ENCODE results near the gene GTF2F1.
"Not testable (repeated sequence)": the region's sequence is repeated elsewhere in the genome, so short reads cannot be mapped to it uniquely, and the experiment has no call there.

The GTF2F1 gene

GRCh38 chr19:6384381-6384780, 8.6 kb downstream of the GTF2F1 start:
- no peak for FAIRE-seq

DNA sequence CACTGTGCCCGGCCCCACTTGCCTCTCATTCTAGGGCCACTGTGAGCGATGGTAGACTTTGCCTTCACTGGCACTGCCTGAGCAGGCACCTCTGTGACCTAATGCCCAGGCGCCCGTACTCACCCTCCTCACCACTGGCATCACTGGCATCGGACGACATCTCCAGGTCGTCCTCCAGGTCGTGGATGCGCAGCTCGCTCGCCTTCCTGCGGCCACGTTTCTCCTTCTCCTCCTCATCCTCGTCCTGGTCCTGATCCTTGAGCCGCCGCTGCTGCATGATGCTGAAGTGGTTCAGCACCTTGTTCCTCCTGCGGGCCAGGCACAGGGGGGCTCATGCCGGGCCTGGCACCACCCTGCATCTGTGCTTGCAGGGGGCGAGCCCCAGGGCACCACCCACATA, 9.8 kb downstream of the GTF2F1 start:
- FAIRE-seq = no peak

GRCh38 chr19:6381030-6381750, 11.8 kb downstream of the GTF2F1 start:
- no peak for FAIRE-seq

DNA sequence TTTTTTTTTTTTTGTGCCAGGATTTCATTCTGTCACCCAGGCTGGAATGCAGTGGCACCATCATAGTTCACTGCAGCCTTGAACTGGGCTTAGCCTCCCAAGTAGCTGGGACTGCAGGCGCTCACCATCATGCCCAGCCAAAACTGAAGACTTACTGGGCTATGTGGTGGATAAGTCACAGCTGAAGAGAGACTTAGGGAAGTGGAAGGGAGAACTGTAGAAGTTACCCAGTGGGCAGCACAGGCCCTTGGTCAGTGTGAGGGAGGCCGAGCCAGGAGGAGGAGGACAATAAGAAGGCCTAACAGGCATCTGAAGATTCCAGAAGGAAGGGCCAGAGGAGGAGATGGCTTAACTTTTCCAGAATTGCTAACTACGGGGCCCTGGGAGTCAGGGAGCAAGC, 13.2 kb downstream of the GTF2F1 start:
- no peak for FAIRE-seq

- FAIRE-seq = no peak
These were observed 14.5 kb downstream of the GTF2F1 start for GRCh38 chr19:6378486-6378885.

DNA sequence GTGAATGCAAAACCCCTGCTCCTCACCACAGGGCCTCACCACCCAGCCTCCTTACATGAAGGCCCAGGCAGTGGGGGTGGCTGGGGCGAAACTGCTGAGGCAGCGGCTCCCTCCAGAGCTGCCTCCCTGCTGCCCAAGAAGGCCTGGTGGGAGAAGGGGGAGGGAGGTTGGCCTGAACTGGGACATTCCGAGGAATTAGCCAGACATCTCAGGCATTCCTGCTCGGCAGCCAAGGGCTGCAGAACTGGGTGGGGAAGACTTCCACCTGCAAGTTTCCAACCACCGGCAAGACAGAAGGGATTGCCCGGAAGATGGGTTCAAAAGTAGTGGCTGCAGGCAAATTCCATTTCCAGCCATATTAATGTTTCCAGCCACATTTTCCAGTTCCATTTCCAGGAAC, 14.9 kb downstream of the GTF2F1 start:
- no peak for FAIRE-seq

DNA sequence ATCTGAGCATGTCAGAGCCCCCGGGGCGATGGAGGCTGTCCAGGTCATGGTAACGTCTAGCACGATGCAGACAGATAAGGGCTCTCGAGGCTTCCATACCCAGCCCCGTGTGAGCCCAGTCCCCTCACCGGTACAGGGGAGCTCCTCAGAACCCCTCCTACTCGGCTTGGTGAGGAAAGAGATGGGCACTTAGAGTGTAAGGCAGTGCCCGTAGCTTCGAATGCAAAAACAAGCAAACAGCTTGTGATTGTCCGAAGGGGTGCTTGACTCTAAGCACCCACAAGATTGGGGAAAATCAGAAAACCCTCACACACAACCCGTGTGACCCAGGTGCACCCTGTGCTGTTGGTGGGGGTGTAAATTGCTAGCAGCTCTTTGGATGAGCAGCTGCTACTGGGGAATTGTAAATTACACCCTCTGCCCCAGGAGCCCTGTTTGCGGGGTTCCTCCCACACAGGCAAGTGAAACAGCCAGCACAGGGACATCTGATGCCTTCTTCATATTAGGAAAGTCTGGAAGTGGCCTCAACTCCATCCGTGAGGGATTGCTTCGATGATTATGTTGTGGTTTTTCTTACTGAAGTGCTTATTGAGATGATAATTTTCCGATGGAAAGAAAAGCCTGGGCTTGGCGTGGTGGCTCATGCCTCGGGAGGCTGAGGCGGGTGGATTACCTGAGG, 16.3 kb downstream of the GTF2F1 start:
- FAIRE-seq = no peak

GRCh38 chr19:6375411-6376010, 17.5 kb downstream of the GTF2F1 start, which contains the start of gene PSPN:
Gene PSPN, minus strand, starts transcription at chr19:6375933. Its CDS starts 84 bp downstream, at chr19:6375849.
- FAIRE-seq = no peak

GRCh38 chr19:6374711-6375410, 18.1 kb downstream of the GTF2F1 start:
- no peak for FAIRE-seq

- no peak for FAIRE-seq
These were observed 18.7 kb downstream of the GTF2F1 start for GRCh38 chr19:6374161-6374709.

GRCh38 chr19:6373813-6374108, 19.2 kb downstream of the GTF2F1 start:
- no peak for FAIRE-seq

DNA sequence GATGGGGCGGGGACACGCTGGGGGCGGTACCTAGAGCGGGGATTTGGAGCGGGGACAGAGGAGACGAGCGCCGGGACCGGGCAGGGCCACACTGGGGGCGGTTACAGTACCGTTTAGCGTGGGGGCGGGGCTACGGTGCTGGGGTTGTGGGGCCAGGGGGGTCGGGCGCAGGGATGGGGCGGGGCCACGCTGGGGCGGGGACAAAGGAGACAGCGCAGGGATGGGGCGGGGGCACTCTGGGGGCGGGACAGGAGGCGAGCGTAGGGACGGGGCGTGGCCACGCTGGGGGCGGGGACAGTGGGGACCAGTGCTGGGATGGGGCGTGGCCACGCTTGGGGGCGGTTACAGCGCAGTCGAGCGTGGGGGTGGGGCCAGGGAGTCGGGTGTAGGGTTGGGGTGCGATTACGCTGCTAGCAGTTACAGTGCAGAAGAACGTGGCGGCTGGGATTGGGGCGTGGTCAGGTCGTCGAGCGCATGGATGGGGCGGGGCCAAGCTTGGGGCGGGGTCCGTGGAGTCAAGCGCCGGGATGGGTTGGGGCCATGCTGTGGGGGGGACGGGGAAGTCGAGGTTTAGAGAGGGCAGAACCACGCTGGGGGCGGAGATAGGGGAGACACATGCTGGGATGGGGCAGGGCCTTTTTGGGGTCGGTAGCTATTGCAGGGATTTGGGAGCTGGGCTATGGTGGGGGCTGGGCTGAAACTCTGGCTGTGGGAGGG, 19.7 kb downstream of the GTF2F1 start:
- FAIRE-seq = peak; percentile 66

DNA sequence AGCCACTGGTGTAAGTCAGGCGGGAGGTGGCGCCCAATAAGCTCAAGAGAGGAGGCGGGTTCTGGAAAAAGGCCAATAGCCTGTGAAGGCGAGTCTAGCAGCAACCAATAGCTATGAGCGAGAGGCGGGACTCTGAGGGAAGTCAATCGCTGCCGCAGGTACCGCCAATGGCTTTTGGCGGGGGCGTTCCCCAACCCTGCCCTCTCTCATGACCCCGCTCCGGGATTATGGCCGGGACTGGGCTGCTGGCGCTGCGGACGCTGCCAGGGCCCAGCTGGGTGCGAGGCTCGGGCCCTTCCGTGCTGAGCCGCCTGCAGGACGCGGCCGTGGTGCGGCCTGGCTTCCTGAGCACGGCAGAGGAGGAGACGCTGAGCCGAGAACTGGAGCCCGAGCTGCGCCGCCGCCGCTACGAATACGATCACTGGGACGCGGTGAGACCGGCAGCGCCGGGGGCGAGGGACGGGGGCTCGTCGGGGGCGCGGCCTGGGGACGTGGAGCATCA, 20.3 kb downstream of the GTF2F1 start, which contains the start of gene ALKBH7:
ALKBH7 (plus strand) TSS at position 201 of the 502 bp plus-strand sequence; CDS start at position 228, 27 bp downstream.
- peak; percentile 97 for FAIRE-seq

GRCh38 chr19:6364353-6364752, 28.6 kb downstream of the GTF2F1 start:
- no peak for FAIRE-seq

GRCh38 chr19:6362351-6362801, 30.6 kb downstream of the GTF2F1 start:
- no peak for FAIRE-seq

DNA sequence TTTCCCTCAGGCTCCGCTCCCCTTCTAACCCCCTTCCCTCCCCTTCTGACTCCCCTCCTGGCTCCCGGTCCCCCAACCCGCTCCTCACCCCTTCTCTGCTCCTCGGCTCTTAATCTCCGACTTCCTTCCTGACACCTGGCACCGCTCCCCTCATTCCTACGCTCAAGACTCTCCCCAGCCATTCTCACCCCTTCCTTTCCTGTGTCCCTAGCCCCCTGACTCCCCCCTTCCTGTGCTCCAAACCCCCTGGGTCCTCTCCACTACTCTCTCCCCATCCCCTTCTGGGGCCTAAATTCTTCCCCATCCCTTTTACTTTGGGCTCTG, 31.0 kb downstream of the GTF2F1 start:
- no peak for FAIRE-seq

- not testable (repeated sequence) for FAIRE-seq
These were observed 32.1 kb downstream of the GTF2F1 start for GRCh38 chr19:6360857-6361216.

DNA sequence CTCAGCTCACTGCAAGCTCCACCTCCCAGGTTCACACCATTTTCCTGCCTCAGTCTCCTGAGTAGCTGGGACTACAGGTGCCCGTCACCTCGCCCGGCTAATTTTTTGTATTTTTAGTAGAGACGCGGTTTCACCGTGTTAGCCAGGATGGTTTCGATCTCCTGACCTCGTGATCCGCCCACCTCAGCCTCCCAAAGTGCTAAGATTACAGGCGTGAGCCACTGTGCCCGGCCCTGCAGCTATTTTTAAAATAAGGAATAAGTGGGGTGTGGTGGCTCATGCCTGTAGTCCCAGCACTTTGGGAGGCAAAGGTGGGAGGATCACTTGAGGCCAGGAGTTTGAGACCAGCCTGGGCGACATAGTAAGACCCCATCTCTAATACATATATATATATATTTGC, 32.5 kb downstream of the GTF2F1 start:
- FAIRE-seq = not testable (repeated sequence)

DNA sequence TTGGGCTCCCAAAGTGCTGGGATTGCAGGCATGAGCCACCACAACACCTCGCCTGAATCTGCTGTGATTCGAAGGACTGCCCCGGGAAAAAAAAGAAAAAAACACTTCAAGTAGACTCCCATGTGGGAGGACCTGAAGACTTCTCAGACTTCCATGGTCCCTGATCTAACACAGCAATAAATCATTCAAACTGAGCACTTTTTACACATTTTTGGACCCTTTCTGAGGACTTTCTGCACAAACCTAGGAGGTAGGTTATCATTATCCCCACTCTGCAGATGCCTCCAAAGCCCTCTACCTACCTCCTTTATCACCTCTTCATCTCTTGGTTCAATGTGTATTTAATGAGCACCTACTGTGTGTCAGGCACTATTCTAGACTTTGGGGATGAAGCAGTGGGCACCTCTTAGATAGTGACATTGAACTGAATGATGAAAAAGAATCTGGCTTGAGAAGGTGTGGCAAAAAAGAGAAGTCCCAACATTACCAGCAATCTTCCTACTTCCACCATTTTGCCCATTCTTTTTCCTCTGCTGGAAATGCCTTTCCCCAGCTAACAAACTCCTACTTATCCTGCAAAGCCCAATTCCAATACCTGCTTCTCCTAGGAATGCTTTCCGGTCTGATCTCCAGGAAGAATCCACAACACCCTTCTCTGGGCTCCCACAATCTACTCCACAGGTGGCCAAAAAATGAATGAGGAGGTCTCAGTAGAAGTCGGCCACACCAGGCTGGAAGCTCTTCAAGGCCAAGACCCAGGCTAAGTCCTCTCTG, 33.2 kb downstream of the GTF2F1 start:
- FAIRE-seq = no peak

- no peak for FAIRE-seq
These were observed 35.0 kb downstream of the GTF2F1 start for GRCh38 chr19:6358003-6358402.

DNA sequence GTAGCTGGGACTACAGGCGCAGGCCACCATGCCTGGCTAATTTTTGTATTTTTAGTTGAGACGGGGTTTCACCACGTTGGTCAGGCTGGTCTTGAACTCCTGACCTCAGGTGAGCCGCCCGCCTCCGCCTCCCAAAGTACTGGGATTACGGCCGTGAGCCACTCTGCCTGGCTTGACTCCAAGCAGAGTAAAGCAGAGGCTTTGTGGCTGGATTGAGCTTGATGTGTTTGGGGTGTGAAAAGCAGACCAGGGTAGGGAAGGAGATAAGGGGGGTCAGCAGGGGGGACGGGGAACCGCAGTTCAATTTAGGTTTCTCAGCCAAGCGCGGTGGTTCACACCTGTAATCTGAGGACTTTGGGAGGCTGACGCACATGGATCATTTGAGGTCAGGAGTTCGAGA, 35.8 kb downstream of the GTF2F1 start:
- no peak for FAIRE-seq
